HepG2 (cell line): ENCODE data around the gene EBF4. TPM values are rescaled to one million over a fixed set of nuclear protein-coding genes. Genes with fewer than 3 reads are reported as not detected.
A peak's percentile ranks its signal among the peaks of the same experiment; 100 is the strongest.

Experiments
- AGO2 ChIP-seq: fragments of 200-400 bp; formaldehyde crosslinking; optimal IDR thresholded peaks from 2 replicates; pipeline ENCODE3; 2017; ENCODE audit warnings: mild to moderate bottlenecking, low read depth, low read length, moderate library complexity
- ARID2 ChIP-seq: sonication (generic); formaldehyde crosslinking; IDR thresholded peaks from 2 replicates; pipeline ENCODE4 v1.8.1; 2022; ENCODE audit warnings: mild to moderate bottlenecking, missing genetic modification reagents, borderline replicate concordance
- BORCS8-MEF2B ChIP-seq: sonication (generic); formaldehyde crosslinking; IDR thresholded peaks from 2 replicates; pipeline ENCODE4 v1.8.0; 2022; ENCODE audit warnings: mild to moderate bottlenecking, missing genetic modification reagents
- HDAC2 ChIP-seq: sonication (generic); formaldehyde crosslinking; IDR thresholded peaks from 2 replicates; pipeline ENCODE4 v1.4.0; 2020; ENCODE audit warnings: missing genetic modification reagents
- HES4 ChIP-seq: sonication (generic); formaldehyde crosslinking; IDR thresholded peaks from 2 replicates; pipeline ENCODE4 v1.9.0; 2021; ENCODE audit warnings: mild to moderate bottlenecking, missing genetic modification reagents, borderline replicate concordance
- KLF12 ChIP-seq: sonication (generic); formaldehyde crosslinking; IDR thresholded peaks from 2 replicates; pipeline ENCODE4 v1.4.0; 2020; ENCODE audit warnings: missing genetic modification reagents, borderline replicate concordance
- MED13 ChIP-seq: sonication (generic); formaldehyde crosslinking; IDR thresholded peaks from 2 replicates; pipeline ENCODE4 v1.5.0; 2020; ENCODE audit warnings: missing genetic modification reagents
- NONO ChIP-seq, 2 experiments: fragments of 450-650 bp in 1 of 2; sonication (generic) in 1 of 2; formaldehyde crosslinking in 1 of 2; IDR thresholded peaks in 1 of 2; conservative IDR thresholded peaks in 1 of 2; 2 replicates each; pipeline versions ENCODE4 v1.6.1 to v1.8.0; 2017 to 2022; ENCODE audit warnings: mild to moderate bottlenecking in 1 of 2, missing genetic modification reagents in 1 of 2, moderate library complexity in 1 of 2
- PHF20 ChIP-seq: sonication (generic); formaldehyde crosslinking; IDR thresholded peaks from 2 replicates; pipeline ENCODE4 v1.5.0; 2020; ENCODE audit warnings: mild to moderate bottlenecking, missing genetic modification reagents
- SYNCRIP ChIP-seq: fragments of 200-400 bp; formaldehyde crosslinking; IDR thresholded peaks from 2 replicates; pipeline ENCODE4 v1.6.1; 2018; ENCODE audit warnings: mild to moderate bottlenecking, low read depth, low read length; ENCODE audit not compliant: insufficient read depth
- ZBTB14 ChIP-seq: sonication (generic); formaldehyde crosslinking; IDR thresholded peaks from 2 replicates; pipeline ENCODE4 v1.4.0; 2020; ENCODE audit warnings: missing genetic modification reagents
- ZBTB34 ChIP-seq: sonication (generic); formaldehyde crosslinking; IDR thresholded peaks from 2 replicates; pipeline ENCODE4 v1.8.0; 2022; ENCODE audit warnings: mild to moderate bottlenecking, missing genetic modification reagents
- ZC3H13 ChIP-seq: sonication (generic); formaldehyde crosslinking; IDR thresholded peaks from 2 replicates; pipeline ENCODE4 v1.8.1; 2023; ENCODE audit warnings: mild to moderate bottlenecking, missing genetic modification reagents, moderate library complexity
- ZFX ChIP-seq: sonication (generic); formaldehyde crosslinking; IDR thresholded peaks from 2 replicates; pipeline ENCODE4 v1.4.0; 2020; ENCODE audit warnings: mild to moderate bottlenecking, low read depth, missing genetic modification reagents, moderate library complexity
- ZNF235 ChIP-seq: sonication (generic); formaldehyde crosslinking; IDR thresholded peaks from 2 replicates; pipeline ENCODE4 v1.8.1; 2023; ENCODE audit warnings: mild to moderate bottlenecking, missing genetic modification reagents, borderline replicate concordance
- ZNF280B ChIP-seq: sonication (generic); formaldehyde crosslinking; IDR thresholded peaks from 2 replicates; pipeline ENCODE4 v1.5.0; 2020; ENCODE audit warnings: missing genetic modification reagents, mild to moderate bottlenecking, borderline replicate concordance
- ZNF446 ChIP-seq: sonication (generic); formaldehyde crosslinking; IDR thresholded peaks from 2 replicates; pipeline ENCODE4 v1.5.0; 2020; ENCODE audit warnings: mild to moderate bottlenecking, missing genetic modification reagents
- ZNF451 ChIP-seq: sonication (generic); formaldehyde crosslinking; IDR thresholded peaks from 2 replicates; pipeline ENCODE4 v1.5.0; 2020; ENCODE audit warnings: mild to moderate bottlenecking, missing genetic modification reagents
- ZNF563 ChIP-seq: sonication (generic); formaldehyde crosslinking; IDR thresholded peaks from 2 replicates; pipeline ENCODE4 v1.8.0; 2022; ENCODE audit warnings: mild to moderate bottlenecking, moderate library complexity, missing genetic modification reagents
- polyA plus RNA-seq, 8 experiments: library from polyadenylated mRNA; depleted of rRNA in 3 of 8; stranded (reverse) in 7 of 8; unstranded in 1 of 8; fragments of >200 nt; fragmentation: Illumina TruSeq in 4 of 8; extraction: Trizol in 4 of 8; gene quantifications; 2 replicates each; pipeline versions ENCODE4 v1.2.1 to v1.2.3, GENCODE V29; 2011 to 2016; ENCODE audit warnings: low read depth in 4 of 8, missing spikeins in 1 of 8, mixed read lengths in 1 of 8; ENCODE audit not compliant: insufficient read depth in 1 of 8
- total RNA-seq, 5 experiments: library from RNA; depleted of rRNA; stranded (reverse); fragments of >200 nt; fragmentation: Illumina TruSeq; extraction: Trizol; gene quantifications; 2 replicates each; pipeline ENCODE4 v1.2.3, GENCODE V29; 2016; ENCODE audit warnings: low read depth in 1 of 5

Gene EBF4
- total and polyA plus RNA-seq, 2 of the 13 experiments (the other 11 are each of a cell fraction or from before 2014, with no cell fraction given), result 0.84 to 2.2 TPM

- TF ChIP-seq SYNCRIP, result no peak
- no peak for TF ChIP-seq KLF12 (CRISPR knock-in tag)
- TF ChIP-seq HDAC2 (CRISPR knock-in tag), result no peak
- 0 out of 2 replicates have a peak, but pooled peaks have one; percentile 55 for TF ChIP-seq ZNF446 (CRISPR knock-in tag)
- TF ChIP-seq ARID2 (CRISPR knock-in tag), result no peak
- peak; percentile 25; the same call in 1 of the 2 replicates for TF ChIP-seq HES4 (CRISPR knock-in tag)
- 0 out of 2 replicates have a peak, but pooled peaks have one; percentile 27 for TF ChIP-seq ZNF280B (CRISPR knock-in tag)
- TF ChIP-seq ZBTB14, result 0 out of 2 replicates have a peak, but pooled peaks have one; percentile 15
- TF ChIP-seq MED13, result 0 out of 2 replicates have a peak, but pooled peaks have one; percentile 27
- 0 out of 2 replicates have a peak, but pooled peaks have one; percentile 35 for TF ChIP-seq ZC3H13 (CRISPR knock-in tag)
- peak; percentile 2; the same call in 1 of the 2 replicates for TF ChIP-seq ZFX (CRISPR knock-in tag)
- peak; percentile 10; the same call in 1 of the 2 replicates for TF ChIP-seq BORCS8-MEF2B
- TF ChIP-seq NONO (IDR thresholded peaks at IDR 0.05), result no peak
- 0 out of 2 replicates have a peak, but pooled peaks have one; percentile 18 for TF ChIP-seq NONO (CRISPR knock-in tag; conservative IDR thresholded peaks at IDR 0.05)
- TF ChIP-seq PHF20 (CRISPR knock-in tag), result 0 out of 2 replicates have a peak, but pooled peaks have one; percentile 15
- TF ChIP-seq ZBTB34 (CRISPR knock-in tag), result 0 out of 2 replicates have a peak, but pooled peaks have one; percentile 47
- TF ChIP-seq ZNF451, result 0 out of 2 replicates have a peak, but pooled peaks have one; percentile 23
- peak; percentile 92 for TF ChIP-seq AGO2
- no peak; the same call in 1 of the 2 replicates for TF ChIP-seq ZNF235 (CRISPR knock-in tag)
- TF ChIP-seq ZNF563 (CRISPR knock-in tag), result 0 out of 2 replicates have a peak, but pooled peaks have one; percentile 41
Measured at GRCh38 chr20:2655331-2656116, 37.1 kb upstream of the EBF4 start (continued).
